Left colon (tissue), 2 donors: Measurements from ENCODE around the gene ARHGAP29. TPM values are rescaled to one million over a fixed set of nuclear protein-coding genes. Genes with fewer than 3 reads are reported as not detected.

Experiments
- ATAC-seq: fragments of 200-7000 bp; cut with Tn5 transposase; one replicate; pipeline ENCODE4 v1.9.1; 2020; ENCODE audit warnings: mild to moderate bottlenecking, moderate library complexity
- DNase-seq, 2 donors: peaks; one replicate each; pipeline ENCODE4 v3.0.0-alpha.2; 2020
- intact Hi-C, 2 donors: fragments of 100-400 bp; cut with DNase I in 1 of 2; cut with micrococcal nuclease in 1 of 2; formaldehyde crosslinking; loops; one replicate each; pipeline versions ENCODE4 v1.11.2 to v1.14.0; 2022; cut with DNase I, micrococcal nuclease
- total RNA-seq, 2 donors: library from RNA; stranded (reverse); fragmentation: NEBNext Ultra II Directional; extraction: Animal tissue kit (Norgen Biotek cat#: 25700); gene quantifications; one replicate each; pipeline ENCODE4 v1.2.1, GENCODE V29; 2021
- donor health status: DM: no; HTN: no; CAD: no.
- donor health status: DM: yes; HTN: yes; CAD: no.

The ARHGAP29 gene
- total RNA-seq, 2 donors from 2014 or later: 3.8 to 6.3 TPM

DNA sequence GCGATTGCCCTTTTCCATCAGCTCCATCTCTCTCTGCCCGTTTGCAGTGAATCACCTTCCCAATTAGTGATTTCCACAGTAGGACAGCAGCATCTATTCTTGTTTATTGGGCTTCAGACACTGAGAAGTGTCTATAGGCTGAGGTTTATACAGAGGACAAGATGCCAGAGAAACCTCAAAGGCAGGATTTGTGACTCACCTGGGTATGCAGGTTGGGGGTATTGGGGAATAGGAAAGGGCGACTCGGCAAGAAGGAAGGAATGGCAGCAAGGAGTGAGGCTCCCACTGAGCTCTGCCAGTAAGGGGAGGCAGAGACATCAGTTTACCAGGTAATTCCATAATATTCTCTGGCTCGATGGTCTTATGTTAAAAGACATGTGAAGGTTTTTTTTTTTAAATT lies 91.1 kb downstream of the ARHGAP29 start:
- intact Hi-C loops: no loop called here
- no peak for ATAC-seq

DNA sequence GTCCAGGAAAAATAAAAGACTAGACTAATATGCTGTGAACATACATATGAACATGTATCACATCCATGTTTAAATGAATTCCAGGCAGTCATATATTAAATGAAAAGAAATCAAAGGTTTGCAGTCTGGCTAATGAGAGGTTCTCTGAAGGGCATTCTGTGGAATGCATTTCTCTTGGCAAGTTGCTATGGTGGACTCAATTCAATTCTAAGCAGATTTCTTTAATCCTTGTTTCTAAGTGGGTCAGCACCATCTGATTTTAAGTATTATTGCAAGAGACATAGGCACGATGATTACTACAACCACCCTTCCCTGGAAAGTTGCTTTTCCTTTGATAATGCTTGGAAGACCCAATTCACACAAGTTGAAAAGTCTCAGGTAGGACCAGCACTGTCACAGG lies 92.5 kb downstream of the ARHGAP29 start:
- intact Hi-C loops: no loop called here
- ATAC-seq: no peak
- DNase-seq: no peak

More for the DNA sequence above, 91.1 kb downstream of the ARHGAP29 start:
- no peak for DNase-seq

DNA sequence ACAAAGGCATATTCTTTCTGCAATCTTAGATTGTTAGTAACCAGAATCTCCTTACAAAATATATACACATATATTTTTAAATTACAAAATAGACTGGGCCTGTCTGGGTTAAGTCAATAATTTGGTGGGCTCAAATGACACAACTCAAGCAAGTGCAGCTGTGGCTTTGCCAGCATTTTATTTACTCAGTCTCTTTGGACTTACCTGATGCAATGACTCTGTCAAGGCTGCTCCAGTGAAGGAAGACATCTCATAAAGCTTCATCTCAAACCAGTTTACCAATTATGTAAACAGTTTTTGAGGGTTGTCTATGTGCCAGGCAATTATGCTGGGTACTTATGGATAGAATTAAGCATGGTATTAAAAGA lies 93.6 kb downstream of the ARHGAP29 start:
- intact Hi-C loops: no loop called here
- no peak for DNase-seq
- no peak for ATAC-seq

DNA sequence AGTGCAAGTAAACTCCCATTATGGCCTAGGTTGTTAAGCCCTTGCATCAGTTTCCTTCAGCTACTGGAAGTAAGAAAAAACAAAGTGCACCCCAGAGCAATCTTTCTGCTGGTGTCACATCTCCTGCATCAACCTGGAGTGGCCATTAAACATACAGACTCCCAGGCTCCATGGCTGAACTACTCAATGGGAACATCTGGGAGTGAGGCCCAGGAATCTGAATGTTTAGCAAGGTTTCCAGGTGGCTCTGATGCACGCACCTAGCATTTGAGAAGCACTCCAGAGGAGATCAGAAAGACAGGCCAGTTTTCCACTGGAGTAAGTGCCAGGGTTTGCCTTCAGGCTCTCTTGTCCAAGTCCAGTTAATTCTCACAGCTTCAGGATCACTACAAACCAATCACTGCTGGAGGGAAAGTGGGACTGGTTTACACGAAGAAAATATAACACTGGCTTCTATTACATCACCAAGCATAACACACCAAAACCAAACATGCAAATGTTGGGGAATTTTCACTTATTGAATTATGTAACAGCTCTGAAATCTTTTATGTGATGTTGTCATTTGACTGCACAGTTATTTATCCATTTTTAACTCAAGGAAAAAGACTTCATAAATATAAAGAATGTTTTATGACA lies 94.1 kb downstream of the ARHGAP29 start:
- ATAC-seq (no peak), DNase-seq (no peak)
- intact Hi-C loops: no loop called here

DNA sequence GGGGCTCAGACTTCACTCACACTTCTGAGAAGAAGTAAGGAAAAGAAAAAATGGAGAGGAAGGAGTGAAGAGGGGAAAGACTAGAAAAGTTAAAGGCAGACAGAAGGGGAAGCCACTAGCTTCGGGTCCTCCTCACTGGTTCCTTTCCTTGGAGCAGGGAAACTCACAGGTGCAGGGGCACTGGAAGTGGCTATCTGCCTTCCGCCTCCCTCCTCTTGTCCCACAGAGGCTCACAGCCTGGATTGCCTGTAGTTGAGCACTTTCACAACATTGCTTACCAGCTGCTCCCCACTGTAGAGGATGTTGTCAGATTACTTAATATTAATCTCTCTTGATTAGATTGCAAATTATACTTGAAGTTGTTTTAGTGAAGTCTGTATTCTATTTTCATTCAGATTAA lies 94.8 kb downstream of the ARHGAP29 start:
- DNase-seq: no peak
- intact Hi-C loops: no loop called here

DNA sequence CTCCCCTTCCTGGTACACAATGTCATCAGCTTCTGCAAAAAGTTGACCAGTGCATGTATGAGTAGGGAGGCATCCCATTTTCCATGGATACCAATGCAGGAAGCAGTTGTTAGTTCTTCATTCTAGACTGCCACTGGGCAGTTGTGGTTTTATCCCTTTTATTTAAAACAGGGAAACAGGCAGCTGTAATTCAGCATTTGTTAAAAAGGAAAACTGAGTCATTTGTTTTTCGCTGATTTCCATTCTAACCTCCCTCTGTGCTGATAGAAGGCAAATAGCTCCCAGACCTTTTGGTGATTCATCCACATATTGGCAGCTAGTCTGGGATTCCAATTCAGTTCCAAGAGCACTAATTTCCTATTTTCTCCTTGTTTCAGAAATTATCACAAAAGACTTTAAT lies 95.4 kb downstream of the ARHGAP29 start:
- no peak for DNase-seq
- no peak for ATAC-seq
- intact Hi-C loops: no loop called here

More for the DNA sequence above, 94.8 kb downstream of the ARHGAP29 start:
- ATAC-seq: no peak

DNA sequence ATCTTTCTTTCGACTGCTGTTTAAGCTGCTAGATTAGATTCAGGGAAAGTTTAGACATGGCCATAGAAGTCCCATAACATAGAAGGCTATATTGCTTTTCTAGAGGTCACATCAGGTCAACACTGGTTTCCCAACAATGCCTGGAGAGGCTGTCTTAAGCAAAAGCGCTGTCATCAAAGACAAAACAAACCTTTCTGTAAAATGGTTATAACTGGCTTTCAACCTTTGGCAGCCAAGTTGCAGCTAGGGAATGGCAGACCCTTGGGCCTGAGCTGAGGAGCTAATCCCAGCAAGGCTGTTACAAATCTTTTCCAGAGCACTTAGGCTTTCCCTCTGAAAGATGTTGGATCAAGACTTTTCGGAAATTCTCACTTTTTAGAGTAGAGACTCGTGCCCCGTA lies 105.3 kb downstream of the ARHGAP29 start:
- ATAC-seq: no peak
- no peak for DNase-seq
- intact Hi-C loops: no loop called here

DNA sequence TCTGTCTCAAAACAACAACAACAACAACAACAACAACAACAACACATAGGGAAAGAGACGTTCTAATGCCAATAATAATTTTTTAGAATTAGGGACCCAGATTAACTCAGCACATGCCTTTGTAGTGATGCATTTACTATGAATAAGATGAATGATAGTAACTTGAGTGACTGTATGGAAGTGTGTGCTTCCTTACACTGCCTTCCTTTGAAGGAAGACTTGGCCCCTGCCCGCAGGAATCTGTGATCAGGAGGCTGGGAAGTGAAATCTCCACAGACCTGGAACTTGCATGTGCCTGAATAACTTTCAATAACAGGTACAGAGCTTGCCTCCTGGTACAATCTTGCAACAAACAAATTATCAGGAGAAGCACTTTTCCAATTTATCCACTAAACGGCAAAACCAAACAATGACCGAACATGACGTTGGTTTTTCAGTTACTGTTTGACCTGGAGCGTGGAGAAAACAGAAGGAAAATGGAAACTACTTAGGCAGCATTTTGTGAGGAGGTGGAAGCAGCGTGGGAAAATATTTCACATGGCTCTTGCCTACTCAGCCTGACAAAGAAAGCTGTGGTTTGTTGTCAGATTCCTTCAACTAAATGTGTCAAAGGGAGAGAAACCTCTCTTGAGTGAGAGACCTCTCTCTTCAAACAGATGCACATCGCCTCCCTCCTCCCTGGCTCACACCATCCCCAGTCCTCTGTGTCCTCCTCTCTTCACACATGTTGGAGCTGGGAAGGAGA lies 106.4 kb downstream of the ARHGAP29 start:
- no peak for DNase-seq
- ATAC-seq: no peak
- intact Hi-C loops: no loop called here

DNA sequence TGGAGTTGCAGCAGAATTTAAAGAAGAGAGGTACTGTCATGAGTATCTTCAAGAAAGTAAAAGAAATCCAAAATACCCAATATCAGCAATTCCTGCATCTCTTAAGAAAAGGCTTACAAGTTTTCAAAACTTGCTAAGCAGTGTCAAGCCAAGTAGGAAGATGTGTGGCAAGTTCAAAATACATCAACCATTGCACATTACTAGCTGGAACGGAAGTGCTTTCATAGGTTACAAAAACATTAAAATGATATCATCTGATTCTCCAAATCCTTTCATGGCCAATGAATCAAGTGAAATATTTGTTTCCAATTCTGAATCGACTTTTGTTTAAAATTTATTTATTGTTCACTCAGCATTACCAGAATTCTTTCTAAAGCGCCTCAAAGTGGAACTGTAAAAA lies 110.7 kb downstream of the ARHGAP29 start:
- DNase-seq: no peak
- intact Hi-C loops: no loop called here
- ATAC-seq: no peak

DNA sequence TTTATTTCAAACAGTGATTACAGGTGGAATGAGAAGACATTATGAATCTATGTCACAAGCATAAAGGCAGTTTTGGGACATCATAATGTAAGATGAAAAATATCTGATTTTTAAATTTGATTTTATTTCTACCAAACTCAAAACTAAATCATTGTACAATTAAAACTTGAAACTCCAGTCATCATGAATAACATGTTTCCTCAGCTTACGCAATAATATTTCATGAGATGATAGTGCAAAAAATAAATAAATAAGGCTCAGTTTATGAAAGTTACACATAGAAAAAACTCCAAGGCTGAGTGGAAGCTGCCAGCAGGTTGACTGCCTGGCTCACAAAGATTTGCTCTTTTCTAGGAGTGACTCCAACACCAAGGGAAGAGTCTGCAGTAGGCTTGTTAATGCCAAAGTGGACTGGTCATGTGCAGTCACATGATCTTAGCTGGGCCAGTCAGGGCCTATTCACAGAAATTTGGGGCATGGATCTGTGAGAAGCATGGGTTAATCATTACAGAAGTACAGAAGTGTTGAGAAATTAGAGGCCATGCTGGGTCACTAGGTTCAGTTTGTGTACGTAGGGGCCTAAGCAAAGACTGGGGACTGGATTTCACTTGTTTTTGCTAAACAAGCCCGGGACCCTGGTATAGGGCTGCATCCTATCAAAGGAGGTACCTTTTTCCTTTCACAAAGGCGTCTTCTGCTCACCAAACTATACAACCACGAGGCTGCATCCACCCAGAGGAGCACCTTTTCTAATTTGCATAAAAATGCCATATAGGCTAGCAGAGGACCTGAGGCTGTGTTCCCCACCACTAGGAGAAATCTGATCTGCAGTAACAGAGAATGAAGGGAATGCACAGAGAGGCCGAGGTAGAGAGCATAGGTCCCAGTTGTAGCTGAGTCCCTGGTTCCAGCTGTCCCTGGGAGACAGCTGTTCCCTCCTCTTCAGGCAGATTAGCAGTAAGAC lies 111.6 kb downstream of the ARHGAP29 start:
- ATAC-seq (no peak), DNase-seq (no peak)
- intact Hi-C loops: no loop called here

DNA sequence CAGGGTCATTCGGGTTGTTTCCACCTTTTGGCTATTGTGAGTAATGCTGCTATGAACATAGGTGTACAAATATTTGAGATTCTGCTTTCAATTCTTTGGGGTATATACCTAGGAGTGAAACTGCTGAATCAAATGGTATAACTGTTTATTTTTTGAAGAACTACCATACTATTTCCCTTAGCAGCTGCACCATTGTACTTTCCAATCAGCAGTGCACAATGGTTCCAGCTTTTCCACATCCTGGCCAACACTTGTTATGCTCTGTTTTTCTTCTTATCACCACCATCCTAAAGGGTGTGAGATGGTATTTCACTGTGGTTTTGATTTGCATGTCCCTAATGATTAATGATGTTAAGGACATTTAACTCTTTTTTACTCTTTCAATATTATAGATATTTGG lies 112.8 kb downstream of the ARHGAP29 start:
- DNase-seq (no peak), ATAC-seq (no peak)
- intact Hi-C loops: no loop called here

DNA sequence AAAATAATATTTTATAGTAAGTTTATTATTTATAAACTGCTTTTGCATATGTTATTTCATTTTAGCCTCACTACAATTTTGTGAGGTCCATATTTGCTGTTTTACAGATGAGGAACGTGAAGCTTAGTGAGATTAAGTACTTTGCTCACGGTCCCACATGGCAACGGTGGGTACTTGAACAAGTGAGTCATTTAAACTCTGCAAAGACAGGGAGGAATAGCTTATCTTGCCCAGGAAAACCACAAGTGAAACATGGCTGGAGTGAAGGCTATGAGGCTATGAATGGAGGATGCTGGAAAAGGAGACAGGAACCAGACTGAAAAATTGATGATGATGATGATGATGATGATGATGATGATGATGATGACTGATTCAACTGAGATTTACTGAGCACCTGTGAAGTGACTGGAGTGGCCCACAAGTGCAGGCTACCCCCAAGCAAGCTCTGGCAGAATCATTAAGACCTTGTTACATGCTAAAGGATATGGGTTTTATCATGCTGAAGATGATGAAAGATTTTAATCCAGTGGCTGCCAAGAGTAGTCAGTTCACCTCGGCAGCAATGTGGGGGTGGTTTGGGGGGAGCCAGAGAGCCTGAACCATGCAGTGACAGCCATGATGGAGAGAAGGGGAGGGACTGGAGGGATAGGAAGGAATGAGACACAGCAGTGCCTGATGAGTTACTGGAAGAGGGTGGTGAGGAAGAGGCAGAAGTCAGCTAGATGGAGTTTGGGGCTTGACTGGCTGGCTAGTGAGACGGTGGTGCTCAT lies 115.0 kb downstream of the ARHGAP29 start:
- DNase-seq: no peak
- no peak for ATAC-seq
- intact Hi-C loops: no loop called here

Other genes with a start within 250 kb of the ARHGAP29 start
- 1 to 10 TPM in 1 of 2 donors, not detected in 1; 1.2 TPM for gene ABCA4, start 116.4 kb downstream of the ARHGAP29 start, total RNA-seq
- 100 to 1,000 TPM; 111 to 117 TPM for gene ABCD3, start 180.8 kb upstream of the ARHGAP29 start, total RNA-seq